HG02970 (cell line): Measurements from ENCODE around the gene ARHGAP24.

Source experiments
- ATAC-seq: cut with Tn5 transposase; IDR thresholded peaks from one replicate; pipeline ENCODE4 v1.9.1; 2021; ENCODE audit warnings: mild to moderate bottlenecking, moderate library complexity, moderate number of reproducible peaks; ENCODE audit not compliant: unreplicated experiment, low FRiP score

ARHGAP24 gene

GRCh38 chr4:85682391-85682790 is 207.4 kb downstream of the ARHGAP24 start:
- ATAC-seq, result no peak

DNA sequence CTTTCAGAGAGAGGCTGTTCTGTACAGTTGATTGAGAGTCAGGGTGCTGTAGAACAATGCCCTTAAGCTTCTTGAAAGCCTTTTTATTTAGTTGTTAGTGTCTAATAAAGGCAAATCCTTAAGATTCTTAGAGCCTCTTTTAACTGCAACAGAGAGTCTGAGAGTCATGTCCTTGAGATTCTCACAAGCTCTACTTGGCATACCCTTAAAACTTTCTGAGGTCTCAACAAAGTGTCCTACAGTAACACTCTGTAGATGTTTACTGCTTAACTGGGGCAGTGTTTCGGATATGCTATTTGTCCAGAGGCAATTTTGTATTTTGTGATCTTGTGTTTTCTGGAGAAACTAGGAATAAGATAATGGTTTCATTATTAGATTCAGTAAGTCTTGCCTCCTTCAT is 209.7 kb downstream of the ARHGAP24 start:
- no peak for ATAC-seq

GRCh38 chr4:85686398-85686797 is 211.4 kb downstream of the ARHGAP24 start:
- no peak for ATAC-seq

DNA sequence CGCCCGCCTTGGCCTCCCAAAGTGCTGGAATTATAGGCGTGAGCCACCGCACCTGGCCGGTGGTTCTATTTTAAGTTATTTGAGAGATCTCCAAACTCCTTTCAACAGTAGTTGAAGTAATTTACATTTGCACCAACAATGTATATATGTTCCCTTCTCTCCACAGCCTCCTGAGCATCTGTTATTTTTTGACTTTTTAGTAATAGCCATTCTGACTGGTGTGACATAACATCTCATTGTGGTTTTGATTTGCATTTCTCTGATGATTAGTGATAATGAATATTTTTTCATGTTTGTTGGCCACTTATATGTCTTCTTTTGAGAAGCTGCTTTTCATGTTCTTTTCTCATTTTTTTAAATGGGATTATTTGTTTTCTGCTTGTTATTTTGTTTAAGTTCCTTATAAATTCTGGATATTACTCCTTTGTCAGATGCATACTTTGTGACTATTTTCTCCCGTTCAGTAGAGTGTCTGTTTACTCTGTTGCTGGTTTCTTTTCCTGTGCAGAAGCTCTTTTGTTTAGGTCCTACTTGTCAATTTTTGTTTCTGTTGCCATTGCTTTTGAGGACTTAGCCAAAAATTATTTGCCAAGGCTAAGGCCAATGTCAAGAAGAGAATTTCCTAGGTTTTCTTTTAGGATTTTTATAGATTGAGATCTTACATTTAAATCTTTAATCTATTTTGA is 213.2 kb downstream of the ARHGAP24 start:
- ATAC-seq, result no peak

GRCh38 chr4:85696661-85697060 is 221.7 kb downstream of the ARHGAP24 start:
- no peak for ATAC-seq

GRCh38 chr4:85697854-85698253 is 222.9 kb downstream of the ARHGAP24 start:
- no peak for ATAC-seq

- ATAC-seq, result no peak
Measured at GRCh38 chr4:85700362-85700761, 225.4 kb downstream of the ARHGAP24 start.

DNA sequence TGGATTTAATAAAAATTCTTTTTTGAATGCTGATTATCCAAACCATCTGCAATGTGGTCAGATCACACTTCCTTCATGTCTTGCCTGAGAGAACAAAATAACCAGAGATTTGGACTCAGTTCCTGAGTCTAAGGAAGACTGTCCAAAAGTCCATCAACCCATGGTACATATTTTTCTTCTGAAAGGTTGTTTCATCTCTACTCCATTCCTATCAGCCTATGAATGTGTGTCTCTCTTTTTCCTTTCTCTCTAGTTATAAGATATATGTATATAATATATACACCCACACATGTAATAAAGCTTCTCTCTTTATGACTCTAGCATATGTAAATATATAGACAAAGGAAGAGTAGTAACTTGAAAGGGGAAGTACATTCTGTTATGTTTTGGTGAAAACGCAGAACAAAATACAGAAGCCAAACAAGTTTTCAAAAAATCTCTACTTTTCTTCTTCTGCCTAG is 226.9 kb downstream of the ARHGAP24 start:
- ATAC-seq, result peak; percentile 98

GRCh38 chr4:85703096-85703495 is 228.1 kb downstream of the ARHGAP24 start:
- no peak for ATAC-seq

DNA sequence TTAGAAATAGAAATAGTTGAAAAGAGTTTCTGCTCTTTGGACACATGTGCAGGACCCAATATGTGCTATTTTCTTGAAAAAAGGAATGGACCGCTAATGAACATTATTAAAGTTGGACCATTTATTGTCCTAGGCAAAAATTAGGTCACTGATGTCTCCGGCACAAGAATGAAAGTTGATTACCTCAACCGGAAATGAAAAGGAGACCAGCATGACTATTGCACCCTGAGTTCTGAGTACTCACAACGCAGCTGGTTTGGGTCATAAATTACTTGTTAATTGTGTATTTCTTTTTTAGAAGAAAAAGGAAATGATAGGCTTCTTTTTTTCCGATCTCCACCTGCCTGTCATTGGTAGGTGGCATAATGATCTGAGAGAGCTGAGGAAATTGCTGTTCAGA is 232.7 kb downstream of the ARHGAP24 start:
- peak; percentile 84 for ATAC-seq

GRCh38 chr4:85708468-85708867 is 233.5 kb downstream of the ARHGAP24 start:
- no peak for ATAC-seq

DNA sequence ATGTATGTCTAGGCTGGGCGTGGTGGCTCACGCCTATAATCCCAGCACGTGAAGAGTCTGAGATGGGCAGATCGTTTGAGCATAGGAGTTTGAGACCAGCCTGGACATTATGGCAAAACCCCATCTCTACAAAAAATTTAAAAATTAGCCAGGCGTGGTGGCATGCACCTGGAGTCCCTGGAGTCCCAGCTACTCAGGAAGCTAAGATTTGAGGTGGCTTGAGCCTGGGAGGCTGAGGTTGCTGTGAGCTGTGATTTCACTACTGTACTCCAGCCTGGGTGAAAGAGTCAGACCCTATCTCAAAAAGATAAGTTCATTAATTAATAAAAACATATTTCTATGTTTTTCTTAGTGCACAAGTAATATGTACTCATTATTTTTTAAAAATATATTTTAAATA is 238.1 kb downstream of the ARHGAP24 start:
- ATAC-seq, result no peak

GRCh38 chr4:85715991-85716737 is 241.2 kb downstream of the ARHGAP24 start:
- no peak for ATAC-seq

- ATAC-seq, result no peak
Measured at GRCh38 chr4:85717351-85717750, 242.4 kb downstream of the ARHGAP24 start.

GRCh38 chr4:85717847-85718246 is 242.9 kb downstream of the ARHGAP24 start:
- ATAC-seq, result no peak

- no peak for ATAC-seq
Measured at GRCh38 chr4:85720735-85721134, 245.8 kb downstream of the ARHGAP24 start.

- no peak for ATAC-seq
Measured at GRCh38 chr4:85722401-85722800, 247.5 kb downstream of the ARHGAP24 start.

DNA sequence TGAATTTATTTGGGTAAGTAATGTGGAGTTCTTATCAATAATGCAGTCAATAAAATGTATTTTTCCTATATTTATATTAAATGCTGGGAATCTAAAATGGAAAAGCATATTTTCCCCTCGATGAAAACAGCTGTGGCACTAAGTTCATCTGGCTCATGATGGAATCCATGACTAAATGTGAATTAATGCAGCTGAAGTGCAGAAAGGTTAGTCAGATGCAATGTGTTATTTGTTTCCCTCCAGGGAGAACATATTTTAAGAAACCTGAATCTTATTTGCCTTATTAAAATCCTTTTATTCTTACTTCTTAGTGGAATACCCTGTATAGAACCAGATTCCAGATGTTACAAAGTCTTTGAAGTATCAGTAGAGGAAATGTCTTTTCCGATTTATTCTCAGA is 247.9 kb downstream of the ARHGAP24 start:
- ATAC-seq, result no peak

GRCh38 chr4:85724791-85725563 is 250.0 kb downstream of the ARHGAP24 start:
- ATAC-seq, result no peak

DNA sequence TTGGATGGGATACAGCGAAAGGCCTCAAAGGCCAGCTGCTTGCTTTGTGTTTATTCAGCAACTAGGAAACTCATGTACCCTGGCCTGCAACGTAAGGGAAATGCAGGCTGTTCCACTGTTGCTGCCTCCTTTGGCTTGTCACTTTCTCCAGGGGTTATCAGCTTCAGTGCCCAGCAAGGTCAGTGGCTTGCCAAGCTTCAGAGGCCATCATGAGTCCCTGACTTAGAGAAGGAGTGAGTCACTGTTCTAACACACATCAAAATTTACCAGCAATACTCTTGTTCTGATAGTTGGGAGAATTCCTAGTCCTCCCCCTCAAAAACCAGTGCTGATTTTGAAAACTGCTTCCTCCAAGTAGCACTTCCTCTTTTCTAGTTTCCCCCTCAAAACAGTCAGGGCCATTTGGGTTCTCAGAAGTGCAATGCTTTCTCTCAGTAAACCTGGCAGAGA is 250.8 kb downstream of the ARHGAP24 start:
- ATAC-seq, result peak; percentile 66

DNA sequence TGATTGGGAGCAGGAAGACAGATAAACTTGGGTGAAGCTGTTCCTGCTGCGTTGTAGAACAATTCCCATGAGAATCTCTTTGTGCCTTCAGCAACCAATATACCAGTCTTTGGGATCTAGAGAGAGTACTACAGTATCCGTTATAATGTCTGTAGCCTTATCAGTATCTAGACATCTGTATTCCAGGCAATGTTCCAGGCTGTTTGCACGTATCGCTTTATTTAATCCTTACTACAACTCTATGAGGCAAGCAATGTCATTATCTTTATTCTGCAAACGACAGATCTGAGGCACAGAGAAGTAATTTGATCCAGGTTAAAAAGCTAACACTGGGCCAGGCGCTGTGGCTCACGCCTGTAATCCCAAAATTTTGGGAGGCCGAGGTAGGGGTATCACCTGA is 251.6 kb downstream of the ARHGAP24 start:
- ATAC-seq, result no peak
